Smooth muscle cell (in vitro differentiated cells): ENCODE data around the gene CDC42EP5. TPM values are rescaled to one million over a fixed set of nuclear protein-coding genes. Genes with fewer than 3 reads are reported as not detected.

Experiments
- DNase-seq: peaks from one replicate; lab custom pipeline; 2025; ENCODE audit not compliant: unreplicated experiment; lab: John Stamatoyannopoulos, UW
- H2AFZ ChIP-seq: fragments of 200-600 bp; sonication (generic); 2 replicates; pipeline ENCODE4 v1.6.0; 2016; ENCODE audit warnings: antibody characterized with exemption, low read depth, mild to moderate bottlenecking
- H3F3A ChIP-seq: fragments of 200-600 bp; sonication (generic); 2 replicates; pipeline ENCODE4 v1.6.0; 2017; ENCODE audit warnings: antibody characterized with exemption, low read depth
- H3K27ac ChIP-seq: fragments of 200-600 bp; sonication (generic); 2 replicates; pipeline ENCODE4 v1.5.1; 2016; ENCODE audit warnings: low read depth, mild to moderate bottlenecking
- H3K27me3 ChIP-seq: fragments of 200-600 bp; sonication (generic); 2 replicates; pipeline ENCODE4 v1.6.1; 2016; ENCODE audit warnings: low read depth, mild to moderate bottlenecking
- H3K36me3 ChIP-seq: fragments of 200-600 bp; sonication (generic); 2 replicates; pipeline ENCODE4 v1.5.1; 2016; ENCODE audit warnings: low read depth
- H3K4me1 ChIP-seq: fragments of 200-600 bp; sonication (generic); 2 replicates; pipeline ENCODE4 v1.5.1; 2016; ENCODE audit warnings: low read depth
- H3K4me2 ChIP-seq: fragments of 200-600 bp; sonication (generic); 2 replicates; pipeline ENCODE4 v1.6.0; 2016; ENCODE audit warnings: mild to moderate bottlenecking
- H3K4me3 ChIP-seq: fragments of 200-600 bp; sonication (generic); 2 replicates; pipeline ENCODE4 v1.5.1; 2016; ENCODE audit warnings: mild to moderate bottlenecking
- H3K79me2 ChIP-seq: fragments of 200-600 bp; sonication (generic); 2 replicates; pipeline ENCODE4 v1.6.0; 2016; ENCODE audit warnings: low read depth, mild to moderate bottlenecking
- H3K9ac ChIP-seq: fragments of 200-600 bp; sonication (generic); 2 replicates; pipeline ENCODE4 v1.6.0; 2016; ENCODE audit warnings: low read depth
- H3K9me3 ChIP-seq: fragments of 200-600 bp; sonication (generic); replicated peaks from 2 replicates; pipeline ENCODE4 v1.5.1; 2016; ENCODE audit warnings: low read depth
- H4K20me1 ChIP-seq: fragments of 200-600 bp; sonication (generic); 2 replicates; pipeline ENCODE4 v1.6.0; 2016; ENCODE audit warnings: low read depth
- WGBS: methylation state at CpG from one replicate; pipeline ENCODE4 v1.1.7; 2016; ENCODE audit warnings: low lambda C conversion rate; 5-methylcytosine and 5-hydroxymethylcytosine counted together
- polyA plus RNA-seq: library from polyadenylated mRNA; unstranded; fragments of >200 nt; fragmentation: Nextera tagmentation; extraction: Ambion mirVana; gene quantifications from 2 replicates; pipeline ENCODE4 v1.2.1, GENCODE V29; 2016
- total RNA-seq: library from RNA; depleted of rRNA; stranded (reverse); fragments of >200 nt; gene quantifications from 2 replicates; pipeline ENCODE4 v1.2.3, GENCODE V29; 2014
- TF ChIP-seq, protein P1 (sequence below): fragments of 200-600 bp; sonication (generic); IDR thresholded peaks from 2 replicates; pipeline ENCODE4 v1.5.1; 2017; ENCODE audit warnings: borderline replicate concordance, mild to moderate bottlenecking, antibody characterized with exemption; ENCODE audit not compliant: insufficient read depth, poor library complexity, severe bottlenecking

The CDC42EP5 gene
- total and polyA plus RNA-seq, 2 experiments from 2014 or later = 33.6 to 99.8 TPM

DNA sequence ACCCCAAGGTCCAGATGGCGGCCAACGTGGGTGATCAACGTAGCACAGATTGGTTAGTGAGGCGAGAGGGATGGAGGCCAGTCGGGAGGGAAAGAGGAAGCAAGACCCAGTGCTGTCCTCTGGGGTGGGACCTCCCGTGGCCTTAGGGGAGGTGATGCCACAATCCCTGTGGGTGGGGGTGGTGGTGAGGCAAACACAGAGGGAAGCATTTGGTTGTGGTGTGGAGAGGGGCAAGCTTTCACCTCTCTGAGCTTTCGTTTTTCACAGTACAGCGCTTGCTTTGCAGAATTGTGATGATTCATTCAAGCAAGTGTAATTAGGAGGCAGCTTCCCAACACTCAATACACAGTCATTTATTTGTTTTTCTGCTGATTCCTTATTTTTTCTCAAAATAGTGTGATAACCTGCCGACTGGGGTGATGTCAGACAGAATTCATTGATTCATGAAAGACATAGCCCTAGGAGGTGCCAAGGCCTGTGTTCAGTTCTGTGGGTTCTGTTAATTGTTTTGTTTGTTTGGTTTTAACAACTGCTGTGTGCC lies 21.7 kb downstream of the CDC42EP5 start:
- peaks cover 87% of the 10 kb centered on the region for H3K79me2 ChIP-seq
- no peak for DNase-seq
- H2AFZ ChIP-seq = no peak overlapping the region
- TF ChIP-seq, protein P1, sequence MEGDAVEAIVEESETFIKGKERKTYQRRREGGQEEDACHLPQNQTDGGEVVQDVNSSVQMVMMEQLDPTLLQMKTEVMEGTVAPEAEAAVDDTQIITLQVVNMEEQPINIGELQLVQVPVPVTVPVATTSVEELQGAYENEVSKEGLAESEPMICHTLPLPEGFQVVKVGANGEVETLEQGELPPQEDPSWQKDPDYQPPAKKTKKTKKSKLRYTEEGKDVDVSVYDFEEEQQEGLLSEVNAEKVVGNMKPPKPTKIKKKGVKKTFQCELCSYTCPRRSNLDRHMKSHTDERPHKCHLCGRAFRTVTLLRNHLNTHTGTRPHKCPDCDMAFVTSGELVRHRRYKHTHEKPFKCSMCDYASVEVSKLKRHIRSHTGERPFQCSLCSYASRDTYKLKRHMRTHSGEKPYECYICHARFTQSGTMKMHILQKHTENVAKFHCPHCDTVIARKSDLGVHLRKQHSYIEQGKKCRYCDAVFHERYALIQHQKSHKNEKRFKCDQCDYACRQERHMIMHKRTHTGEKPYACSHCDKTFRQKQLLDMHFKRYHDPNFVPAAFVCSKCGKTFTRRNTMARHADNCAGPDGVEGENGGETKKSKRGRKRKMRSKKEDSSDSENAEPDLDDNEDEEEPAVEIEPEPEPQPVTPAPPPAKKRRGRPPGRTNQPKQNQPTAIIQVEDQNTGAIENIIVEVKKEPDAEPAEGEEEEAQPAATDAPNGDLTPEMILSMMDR = no peak
- peaks cover 72% of the 10 kb centered on the region for H4K20me1 ChIP-seq
- H3K4me2 ChIP-seq = peak overlapping the region; percentile 95
- H3K9me3 ChIP-seq = no peaks in the 10 kb centered on the region
- peaks cover 4% of the 10 kb centered on the region for H3K36me3 ChIP-seq
- H3K9ac ChIP-seq = no peak overlapping the region
- no peaks in the 10 kb centered on the region for H3K27me3 ChIP-seq
- WGBS = 94% methylated on average over 8 of the region's 9 CpGs
- H3F3A ChIP-seq = no peaks in the 10 kb centered on the region
- H3K27ac ChIP-seq = peak overlapping the region; percentile 99
- peaks cover 22% of the 10 kb centered on the region for H3K4me1 ChIP-seq
- peak overlapping the region; percentile 80 for H3K4me3 ChIP-seq

DNA sequence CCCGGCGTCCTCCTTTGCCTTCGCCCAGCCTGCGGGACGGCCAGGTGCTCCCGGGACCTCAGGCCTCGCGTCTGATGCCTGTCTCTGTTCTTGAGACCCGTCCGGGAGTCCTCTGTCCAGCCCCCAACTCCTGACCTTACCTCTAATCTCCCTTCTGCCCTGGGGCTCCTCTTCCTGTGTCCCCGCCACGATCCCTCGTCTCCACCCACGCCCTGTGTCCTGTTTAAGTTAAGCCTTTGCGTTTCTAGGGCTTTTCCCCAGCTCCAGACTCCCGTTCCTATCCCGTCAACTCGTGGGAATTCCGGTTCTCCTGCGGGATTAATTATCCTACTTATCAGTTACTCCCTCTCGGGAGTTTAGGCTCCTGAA lies 23.4 kb downstream of the CDC42EP5 start:
- Histone ChIP-seq H3K4me2 (peak overlapping the region; percentile 95), H3K79me2 (peaks cover 75% of the 10 kb centered on the region), H3K27ac (peak overlapping the region; percentile 99), H3K4me1 (peaks cover 22% of the 10 kb centered on the region), H3K27me3 (no peaks in the 10 kb centered on the region), H3F3A (no peaks in the 10 kb centered on the region), H3K4me3 (peak overlapping the region; percentile 80), H2AFZ (no peak overlapping the region), H3K36me3 (peaks cover 4% of the 10 kb centered on the region), H3K9me3 (no peaks in the 10 kb centered on the region), H3K9ac (peak overlapping the region; percentile 99), H4K20me1 (peaks cover 54% of the 10 kb centered on the region)
- TF ChIP-seq, protein P1 = no peak
- WGBS = under 1% methylated on average over 19 of the region's 21 CpGs
- DNase-seq = no peak

DNA sequence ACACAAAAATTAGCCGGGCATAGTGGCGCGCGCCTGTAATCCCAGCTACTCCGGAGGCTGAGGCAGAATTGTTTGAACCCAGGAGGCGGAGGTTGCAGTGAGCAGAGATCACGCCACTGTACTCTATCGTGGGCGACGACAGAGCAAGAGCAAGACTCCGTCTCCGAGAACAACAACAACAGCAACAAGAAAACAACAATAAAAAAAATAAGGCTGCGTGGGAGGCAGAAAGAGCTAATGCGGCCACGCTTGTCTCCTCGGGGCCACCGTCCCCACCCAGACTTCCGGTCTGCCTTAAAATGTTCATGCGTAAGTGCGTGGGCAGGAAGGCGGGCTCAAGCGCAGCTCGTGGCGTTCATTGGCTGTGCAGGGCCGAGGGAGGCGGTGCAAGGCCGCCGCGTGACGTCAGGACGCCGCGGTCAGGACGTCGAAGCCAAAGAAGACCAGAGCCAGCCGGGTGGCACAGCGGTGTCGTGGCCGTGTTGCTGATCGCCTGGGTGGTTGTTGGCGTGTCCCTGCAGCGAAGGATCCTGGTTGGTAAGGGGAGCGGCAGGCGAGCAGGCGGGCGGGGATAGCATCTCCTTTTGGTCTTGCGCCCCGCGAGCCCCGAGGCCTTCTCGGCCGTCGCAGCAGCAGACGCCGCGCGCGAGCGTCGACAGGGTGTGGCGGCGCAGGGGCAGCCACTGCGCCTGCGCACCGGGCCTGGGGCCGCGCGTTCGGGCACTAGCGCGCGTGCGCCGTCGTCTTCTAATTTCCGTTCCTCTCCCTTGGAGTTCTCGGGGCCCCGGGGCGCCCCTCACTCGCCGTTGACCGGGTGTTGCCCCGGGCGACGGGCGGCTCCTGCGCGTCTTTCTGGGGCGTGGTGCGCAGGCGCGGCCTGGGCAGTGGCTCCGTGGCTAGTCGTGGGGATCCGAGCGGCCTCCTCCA lies 24.1 kb downstream of the CDC42EP5 start, which contains the start of gene LENG8:
Gene LENG8 (plus strand): TSS at position 426 of the 927 bp plus-strand sequence. CDS start 2,146 bp downstream, outside the sequence.
- Histone ChIP-seq H3K4me2 (peak within 1 kb of the TSS; percentile 95), H3K4me1 (peaks cover 22% of the 10 kb centered on the region), H2AFZ (peak within 1 kb of the TSS; percentile 40), H3K9me3 (no peaks in the 10 kb centered on the region), H3F3A (no peaks in the 10 kb centered on the region), H3K27me3 (no peaks in the 10 kb centered on the region), H3K27ac (peak within 1 kb of the TSS; percentile 99), H4K20me1 (peaks cover 48% of the 10 kb centered on the region), H3K79me2 (peaks cover 68% of the 10 kb centered on the region), H3K36me3 (peaks cover 4% of the 10 kb centered on the region), H3K4me3 (peak within 1 kb of the TSS; percentile 80), H3K9ac (peak within 1 kb of the TSS; percentile 99)
- TF ChIP-seq, protein P1 = no peak
- DNase-seq = peak; percentile 97
- WGBS = under 1% methylated on average over 75 of the region's 96 CpGs
